Peyer's patch (tissue), 4 donors: ENCODE measurements around the gene FILIP1. TPM values are rescaled to one million over a fixed set of nuclear protein-coding genes. Genes with fewer than 3 reads are reported as not detected.

ENCODE experiments used
- DNase-seq, 3 donors: peaks; one replicate each; pipeline ENCODE4 v3.0.0-alpha.2; 2017 to 2019
- H3K27ac ChIP-seq, 4 donors: fragments of 200-600 bp; sonication (generic); one replicate each; pipeline ENCODE4 v1.5.1; 2016 to 2019
- H3K27me3 ChIP-seq, 2 donors: fragments of 200-600 bp; sonication (generic); one replicate each; pipeline ENCODE4 v1.5.1; 2019
- H3K36me3 ChIP-seq, 3 donors: fragments of 200-600 bp; sonication (generic); one replicate each; pipeline ENCODE4 v1.5.1; 2016 to 2019
- H3K4me1 ChIP-seq, 4 donors: fragments of 200-600 bp; sonication (generic); one replicate each; pipeline ENCODE4 v1.5.1; 2016 to 2019
- H3K4me3 ChIP-seq, 4 donors: fragments of 200-600 bp; sonication (generic); 1 replicate in 3 of 4; 2 replicates in 1 of 4; pipeline ENCODE4 v1.5.1; 2016 to 2019; ENCODE audit warnings: mild to moderate bottlenecking in 1 of 4
- H3K9me3 ChIP-seq, 4 donors: fragments of 200-600 bp; sonication (generic); one replicate each; pipeline ENCODE4 v1.5.1; 2016 to 2019; ENCODE audit warnings: mild to moderate bottlenecking in 1 of 4
- POLR2A ChIP-seq, 2 donors: fragments of 450-650 bp; IDR thresholded peaks; one replicate each; pipeline ENCODE4 v1.5.1; 2017; ENCODE audit warnings: antibody characterized with exemption in 2 of 2, mild to moderate bottlenecking in 2 of 2, moderate library complexity in 2 of 2
- total RNA-seq, 4 donors: library from RNA; depleted of rRNA; stranded (reverse); fragments of >200 nt; gene quantifications; one replicate each; pipeline ENCODE4 v1.1.0, GENCODE V29; 2016
- TF ChIP-seq, protein P1 (sequence below), 6 experiments: fragments of 450-650 bp in 4 of 6; fragments of 200-600 bp in 2 of 6; sonication (generic) in 1 of 6; IDR thresholded peaks; one replicate each; pipeline ENCODE4 v1.5.1; 2017 to 2019; ENCODE audit warnings: antibody characterized with exemption in 6 of 6, mild to moderate bottlenecking in 3 of 6, moderate library complexity in 1 of 6

FILIP1 gene
- total RNA-seq, 4 donors from 2014 or later, result 1.1 to 7.4 (median 4.0) TPM

DNA sequence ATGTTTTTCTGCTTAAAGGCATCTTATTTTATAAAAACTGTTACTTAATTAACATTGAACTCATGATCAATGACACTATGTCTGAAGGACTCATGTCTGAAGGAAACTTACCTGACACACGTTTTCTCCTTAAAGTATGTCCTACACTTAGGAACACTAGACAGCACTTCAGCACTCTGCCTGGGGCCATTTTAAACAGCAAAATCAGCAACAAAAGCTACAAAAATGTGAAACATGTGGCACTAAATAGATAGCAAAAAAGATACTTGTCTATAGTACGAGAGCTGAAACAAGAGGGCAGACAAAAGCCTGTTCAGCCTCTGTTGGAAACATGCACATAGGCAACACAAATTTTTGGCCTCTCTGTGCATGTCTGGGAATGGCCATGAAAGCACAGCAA, 115.5 kb downstream of the FILIP1 start:
- H3K9me3 ChIP-seq, result no peaks in the 10 kb centered on the region
- H3K36me3 ChIP-seq, result no peaks in the 10 kb centered on the region
- DNase-seq, result no peak
- H3K27ac ChIP-seq, result no peak overlapping the region
- H3K4me3 ChIP-seq, result no peak overlapping the region
- no peaks in the 10 kb centered on the region for H3K27me3 ChIP-seq
- TF ChIP-seq POLR2A (IDR thresholded peaks at IDR 0.05), result no peak
- TF ChIP-seq, protein P1, sequence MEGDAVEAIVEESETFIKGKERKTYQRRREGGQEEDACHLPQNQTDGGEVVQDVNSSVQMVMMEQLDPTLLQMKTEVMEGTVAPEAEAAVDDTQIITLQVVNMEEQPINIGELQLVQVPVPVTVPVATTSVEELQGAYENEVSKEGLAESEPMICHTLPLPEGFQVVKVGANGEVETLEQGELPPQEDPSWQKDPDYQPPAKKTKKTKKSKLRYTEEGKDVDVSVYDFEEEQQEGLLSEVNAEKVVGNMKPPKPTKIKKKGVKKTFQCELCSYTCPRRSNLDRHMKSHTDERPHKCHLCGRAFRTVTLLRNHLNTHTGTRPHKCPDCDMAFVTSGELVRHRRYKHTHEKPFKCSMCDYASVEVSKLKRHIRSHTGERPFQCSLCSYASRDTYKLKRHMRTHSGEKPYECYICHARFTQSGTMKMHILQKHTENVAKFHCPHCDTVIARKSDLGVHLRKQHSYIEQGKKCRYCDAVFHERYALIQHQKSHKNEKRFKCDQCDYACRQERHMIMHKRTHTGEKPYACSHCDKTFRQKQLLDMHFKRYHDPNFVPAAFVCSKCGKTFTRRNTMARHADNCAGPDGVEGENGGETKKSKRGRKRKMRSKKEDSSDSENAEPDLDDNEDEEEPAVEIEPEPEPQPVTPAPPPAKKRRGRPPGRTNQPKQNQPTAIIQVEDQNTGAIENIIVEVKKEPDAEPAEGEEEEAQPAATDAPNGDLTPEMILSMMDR (IDR thresholded peaks at IDR 0.05), result no peak
- no peaks in the 10 kb centered on the region for H3K4me1 ChIP-seq

DNA sequence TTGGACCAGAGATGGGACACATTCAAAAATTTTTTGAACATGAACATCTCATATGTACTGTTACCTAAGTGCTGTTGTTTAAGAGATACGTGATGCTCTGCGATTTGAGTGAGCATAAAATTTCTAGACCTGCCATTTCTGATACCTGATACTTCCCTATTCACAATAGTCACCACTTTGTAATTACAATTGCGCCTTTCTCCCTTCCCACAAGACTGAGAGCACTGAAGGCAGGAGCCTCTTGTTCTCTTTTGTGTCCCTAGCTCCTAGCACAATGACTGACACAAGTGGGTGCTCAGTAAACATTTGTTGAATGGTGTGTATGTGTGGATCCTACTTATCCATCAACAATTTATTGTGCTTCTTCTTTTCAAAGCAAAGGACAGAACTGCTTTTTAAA, 116.2 kb downstream of the FILIP1 start:
- no peaks in the 10 kb centered on the region for H3K36me3 ChIP-seq
- H3K4me3 ChIP-seq, result no peak overlapping the region
- DNase-seq, result no peak
- H3K27me3 ChIP-seq, result no peaks in the 10 kb centered on the region
- H3K9me3 ChIP-seq, result no peaks in the 10 kb centered on the region
- no peak for TF ChIP-seq POLR2A (IDR thresholded peaks at IDR 0.05)
- TF ChIP-seq, protein P1 (IDR thresholded peaks at IDR 0.05), result no peak
- no peak overlapping the region for H3K27ac ChIP-seq
- no peaks in the 10 kb centered on the region for H3K4me1 ChIP-seq

DNA sequence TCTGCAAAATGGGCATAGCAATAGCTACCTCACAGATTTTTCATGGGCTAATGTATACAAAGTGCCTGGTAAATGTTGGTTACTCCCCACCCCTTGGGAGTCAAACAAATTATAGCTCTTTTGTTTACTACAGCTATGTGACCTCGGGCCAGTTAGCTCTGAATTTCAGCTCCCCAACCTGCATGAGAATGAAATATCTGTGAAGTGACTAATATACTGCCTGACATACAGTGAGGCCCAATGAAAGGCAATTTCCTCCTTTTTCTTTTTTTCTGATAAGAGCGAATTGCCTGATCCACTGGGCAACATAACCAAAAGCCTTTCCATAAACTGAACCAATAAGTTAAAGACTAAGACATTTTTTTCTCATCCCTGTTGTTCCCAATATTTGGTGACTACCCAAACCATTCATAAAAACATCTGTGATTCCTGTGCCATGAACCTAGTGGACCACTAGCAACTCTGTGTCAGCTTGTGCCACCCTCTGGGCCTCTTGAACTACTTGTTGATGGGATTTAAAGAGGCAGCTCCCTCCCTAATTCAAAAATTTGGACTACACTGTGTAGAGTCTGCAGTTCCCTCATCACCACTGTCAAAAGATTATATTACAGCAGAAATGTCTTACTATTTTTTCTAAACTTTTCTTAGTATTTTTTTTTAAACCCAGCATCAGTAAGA, 117.1 kb downstream of the FILIP1 start:
- no peak for DNase-seq
- Histone ChIP-seq H3K27me3 (no peaks in the 10 kb centered on the region), H3K27ac (no peak overlapping the region), H3K36me3 (no peaks in the 10 kb centered on the region), H3K4me1 (no peaks in the 10 kb centered on the region), H3K4me3 (no peak overlapping the region), H3K9me3 (no peaks in the 10 kb centered on the region)
- no peak for TF ChIP-seq POLR2A (IDR thresholded peaks at IDR 0.05)
- TF ChIP-seq, protein P1 (IDR thresholded peaks at IDR 0.05), result no peak

DNA sequence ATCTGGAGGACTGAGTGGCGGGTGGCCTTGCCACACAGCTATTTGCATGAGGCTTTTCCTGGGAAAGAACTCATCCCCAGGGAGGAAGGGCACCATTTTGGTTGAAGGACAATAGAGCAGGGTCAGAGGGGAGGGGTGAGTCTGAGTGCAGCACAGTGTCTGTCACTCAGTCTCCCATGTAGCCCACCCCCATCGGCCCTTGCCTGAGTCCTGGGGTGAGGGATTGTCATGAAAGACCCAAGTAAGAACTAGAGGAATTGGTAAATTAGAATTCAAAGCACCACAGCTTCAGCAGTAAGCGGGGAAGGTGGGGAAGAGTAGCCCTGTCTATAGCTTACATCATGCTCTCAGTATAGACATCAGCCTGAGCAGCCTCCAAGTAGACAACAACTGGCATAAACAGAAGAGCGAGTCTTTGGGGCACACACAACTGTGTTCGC, 118.6 kb downstream of the FILIP1 start:
- no peak for DNase-seq
- H3K9me3 ChIP-seq, result no peaks in the 10 kb centered on the region
- H3K36me3 ChIP-seq, result no peaks in the 10 kb centered on the region
- no peak overlapping the region for H3K27ac ChIP-seq
- TF ChIP-seq, protein P1 (IDR thresholded peaks at IDR 0.05), result no peak
- no peak for TF ChIP-seq POLR2A (IDR thresholded peaks at IDR 0.05)
- no peaks in the 10 kb centered on the region for H3K27me3 ChIP-seq
- no peaks in the 10 kb centered on the region for H3K4me1 ChIP-seq
- no peak overlapping the region for H3K4me3 ChIP-seq

DNA sequence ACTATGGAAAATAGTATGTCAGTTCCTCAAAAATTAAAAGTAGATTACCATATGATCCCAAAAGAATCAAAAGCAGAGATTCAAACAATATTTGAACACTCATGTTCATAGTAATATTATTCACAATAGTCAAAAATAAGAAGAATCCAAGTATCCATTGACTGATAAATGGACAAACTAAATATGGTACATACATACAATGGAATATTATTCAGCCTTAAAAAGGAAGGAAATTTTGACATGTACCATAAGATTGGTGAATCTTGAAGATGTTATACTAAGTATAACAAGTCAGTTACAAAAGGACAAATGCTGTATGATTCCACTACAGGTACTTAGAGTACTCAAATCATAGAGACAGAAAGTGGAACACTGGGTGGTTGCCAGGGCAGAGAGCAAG, 120.7 kb downstream of the FILIP1 start:
- Histone ChIP-seq H3K27me3 (no peaks in the 10 kb centered on the region), H3K4me3 (no peak overlapping the region), H3K27ac (no peak overlapping the region), H3K36me3 (no peaks in the 10 kb centered on the region), H3K4me1 (no peaks in the 10 kb centered on the region), H3K9me3 (no peaks in the 10 kb centered on the region)
- DNase-seq, result no peak
- TF ChIP-seq, protein P1 (IDR thresholded peaks at IDR 0.05), result no peak
- TF ChIP-seq POLR2A (IDR thresholded peaks at IDR 0.05), result no peak
